Measurements from ENCODE around the gene EEF2K. TPM values are rescaled to one million over a fixed set of nuclear protein-coding genes. Genes with fewer than 3 reads are reported as not detected.

The EEF2K gene
- total and polyA plus RNA-seq, 7 donors: 3.6 to 54.8 (median 37.2) TPM

- TF ChIP-seq EP300 (IDR thresholded peaks at IDR 0.05) (no peak), CTCF (IDR thresholded peaks at IDR 0.05) (no peak), POLR2AphosphoS5 (IDR thresholded peaks at IDR 0.05) (no peak), POLR2A (IDR thresholded peaks at IDR 0.05) (no peak)
These were observed 15.9 kb downstream of the EEF2K start for GRCh38 chr16:22222006-22222405.

GRCh38 chr16:22222998-22223397 is 16.9 kb downstream of the EEF2K start:
- peak overlapping the region in 2 of 4 donors; percentile 70 to 79 for H3K27ac ChIP-seq
- H3K9me3 ChIP-seq: no peaks in the 10 kb centered on the region
- TF ChIP-seq EP300 (IDR thresholded peaks at IDR 0.05) (no peak), POLR2A (IDR thresholded peaks at IDR 0.05) (no peak), CTCF (IDR thresholded peaks at IDR 0.05) (no peak), POLR2AphosphoS5 (IDR thresholded peaks at IDR 0.05) (no peak)
- no peaks in the 10 kb centered on the region for H3K27me3 ChIP-seq
- H3K36me3 ChIP-seq: peaks cover 0 to 27% (median 1%) of the 10 kb centered on the region in 4 donors
- peaks cover 0 to 51% (median 39%) of the 10 kb centered on the region in 4 donors for H3K4me1 ChIP-seq
- intact Hi-C loops (cut with DNase I): no loop called here
- H3K4me3 ChIP-seq: no peak overlapping the region
- no peak for DNase-seq
- 88 to 93% methylated on average over 1 of the region's 1 CpG for WGBS, 2 donors

More at GRCh38 chr16:22222006-22222405, 15.9 kb downstream of the EEF2K start:
- peak overlapping the region in 2 of 4 donors; percentile 16 to 64 for H3K27ac ChIP-seq
- intact Hi-C loops (cut with DNase I): no loop called here
- no peaks in the 10 kb centered on the region for H3K9me3 ChIP-seq
- DNase-seq: no peak
- H3K4me1 ChIP-seq: peaks cover 0 to 56% (median 42%) of the 10 kb centered on the region in 4 donors
- H3K4me3 ChIP-seq: no peak overlapping the region
- H3K36me3 ChIP-seq: peaks cover 0 to 17% (median 1%) of the 10 kb centered on the region in 4 donors
- WGBS, 2 donors: 95 to 96% methylated on average over 2 of the region's 2 CpGs
- H3K27me3 ChIP-seq: no peaks in the 10 kb centered on the region

- H3K9me3 ChIP-seq: no peaks in the 10 kb centered on the region
- H3K36me3 ChIP-seq: peaks cover 0 to 48% (median 14%) of the 10 kb centered on the region in 4 donors
- TF ChIP-seq EP300 (IDR thresholded peaks at IDR 0.05) (peak; percentile 39 to 80 (median 48)), POLR2AphosphoS5 (IDR thresholded peaks at IDR 0.05) (peak in 3 of 4 donors; percentile 33 to 58 (median 34)), CTCF (IDR thresholded peaks at IDR 0.05) (no peak), POLR2A (IDR thresholded peaks at IDR 0.05) (no peak)
- peak; percentile 89 for DNase-seq
- WGBS, 2 donors: 86 to 93% methylated on average over 7 of the region's 7 CpGs
- intact Hi-C loops (cut with DNase I): no loop called here
- H3K27me3 ChIP-seq: no peaks in the 10 kb centered on the region
- peak overlapping the region in 3 of 4 donors; percentile 70 to 79 (median 71) for H3K27ac ChIP-seq
- peaks cover 0 to 32% (median 19%) of the 10 kb centered on the region in 4 donors for H3K4me1 ChIP-seq
- H3K4me3 ChIP-seq: no peak overlapping the region
These were observed 19.0 kb downstream of the EEF2K start for GRCh38 chr16:22225060-22225459.

- Histone ChIP-seq H3K4me1 (peaks cover 0 to 25% (median 20%) of the 10 kb centered on the region in 4 donors), H3K27ac (no peak overlapping the region), H3K27me3 (no peaks in the 10 kb centered on the region), H3K9me3 (no peaks in the 10 kb centered on the region), H3K4me3 (no peak overlapping the region), H3K36me3 (peaks cover 5 to 72% (median 14%) of the 10 kb centered on the region in 4 donors)
- 73 to 82% methylated on average over 7 of the region's 7 CpGs for WGBS, 2 donors
- intact Hi-C loops (cut with DNase I): no loop called here
- DNase-seq: no peak
- TF ChIP-seq POLR2A (IDR thresholded peaks at IDR 0.05) (no peak), EP300 (IDR thresholded peaks at IDR 0.05) (no peak), POLR2AphosphoS5 (IDR thresholded peaks at IDR 0.05) (no peak), CTCF (IDR thresholded peaks at IDR 0.05) (no peak)
These were observed 23.8 kb downstream of the EEF2K start for GRCh38 chr16:22229889-22230288.

All from sigmoid colon (tissue), 7 donors.